Endothelial cell (in vitro differentiated cells): ENCODE results near the gene LRRFIP1. TPM values are rescaled to one million over a fixed set of nuclear protein-coding genes. Genes with fewer than 3 reads are reported as not detected.

Experiments
- DNase-seq: peaks from one replicate; pipeline ENCODE4 v3.0.0; 2021; ENCODE audit warnings: low spot score
- H3K27ac Mint-ChIP-seq: one replicate; pipeline ENCODE4 v1.8.0; 2021; ENCODE audit warnings: mixed read lengths, inconsistent platforms; ENCODE audit not compliant: unreplicated experiment
- H3K27me3 Mint-ChIP-seq: one replicate; pipeline ENCODE4 v1.8.0; 2021; ENCODE audit warnings: mild to moderate bottlenecking, moderate library complexity, mixed read lengths, inconsistent platforms; ENCODE audit not compliant: unreplicated experiment
- H3K36me3 Mint-ChIP-seq: one replicate; pipeline ENCODE4 v1.8.0; 2021; ENCODE audit warnings: mild to moderate bottlenecking, low read depth, mixed read lengths, inconsistent platforms; ENCODE audit not compliant: unreplicated experiment
- H3K4me1 Mint-ChIP-seq: one replicate; pipeline ENCODE4 v1.8.0; 2021; ENCODE audit warnings: mild to moderate bottlenecking, mixed read lengths, inconsistent platforms; ENCODE audit not compliant: unreplicated experiment
- H3K4me3 Mint-ChIP-seq: one replicate; pipeline ENCODE4 v1.8.0; 2021; ENCODE audit warnings: mild to moderate bottlenecking, mixed read lengths, inconsistent platforms; ENCODE audit not compliant: unreplicated experiment
- H3K9me3 Mint-ChIP-seq: one replicate; pipeline ENCODE4 v1.8.0; 2021; ENCODE audit warnings: mixed read lengths, inconsistent platforms; ENCODE audit not compliant: unreplicated experiment
- total RNA-seq: library from RNA; stranded (reverse); fragmentation: NEBNext Ultra II Directional; extraction: Animal tissue kit (Norgen Biotek cat#: 25700); gene quantifications from one replicate; pipeline ENCODE4 v1.2.1, GENCODE V29; 2021; ENCODE audit not compliant: unreplicated experiment
- TF ChIP-seq, protein P1 (sequence below): fragments of 200-600 bp; sonication (generic); IDR thresholded peaks from one replicate; pipeline ENCODE4 v1.5.0; 2021; ENCODE audit warnings: antibody characterized with exemption; ENCODE audit not compliant: unreplicated experiment

Gene LRRFIP1
- total RNA-seq, 1 donor from 2014 or later = 105 TPM

GRCh38 chr2:237765875-237766274 is 138.5 kb downstream of the LRRFIP1 start:
- no peak for DNase-seq
- peaks cover 34% of the 10 kb centered on the region for H3K36me3 Mint-ChIP-seq

DNA sequence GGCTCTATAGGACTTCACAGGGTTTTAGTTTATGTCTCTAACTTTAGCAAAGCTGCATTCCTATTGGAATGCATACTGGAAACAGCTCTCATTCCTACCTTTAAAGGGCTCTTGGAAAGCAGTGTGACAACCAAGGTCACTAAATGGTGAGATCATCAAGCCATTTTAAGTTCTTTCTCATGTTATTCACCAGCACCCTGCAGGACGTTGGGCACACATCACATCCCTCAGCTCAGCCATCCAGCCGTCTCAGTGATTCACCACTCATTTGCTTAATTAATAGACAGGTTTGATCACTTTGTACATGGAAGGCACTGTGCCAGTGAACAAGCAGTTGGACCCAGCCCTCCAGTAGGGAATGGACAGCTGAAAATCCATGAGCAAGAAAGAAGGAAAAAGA is 139.0 kb downstream of the LRRFIP1 start:
- Mint-ChIP-seq H3K9me3 (no peaks in the 10 kb centered on the region), H3K36me3 (peaks cover 34% of the 10 kb centered on the region), H3K27me3 (no peaks in the 10 kb centered on the region), H3K27ac (no peak overlapping the region), H3K4me1 (peaks cover 6% of the 10 kb centered on the region), H3K4me3 (no peak overlapping the region)
- TF ChIP-seq, protein P1, sequence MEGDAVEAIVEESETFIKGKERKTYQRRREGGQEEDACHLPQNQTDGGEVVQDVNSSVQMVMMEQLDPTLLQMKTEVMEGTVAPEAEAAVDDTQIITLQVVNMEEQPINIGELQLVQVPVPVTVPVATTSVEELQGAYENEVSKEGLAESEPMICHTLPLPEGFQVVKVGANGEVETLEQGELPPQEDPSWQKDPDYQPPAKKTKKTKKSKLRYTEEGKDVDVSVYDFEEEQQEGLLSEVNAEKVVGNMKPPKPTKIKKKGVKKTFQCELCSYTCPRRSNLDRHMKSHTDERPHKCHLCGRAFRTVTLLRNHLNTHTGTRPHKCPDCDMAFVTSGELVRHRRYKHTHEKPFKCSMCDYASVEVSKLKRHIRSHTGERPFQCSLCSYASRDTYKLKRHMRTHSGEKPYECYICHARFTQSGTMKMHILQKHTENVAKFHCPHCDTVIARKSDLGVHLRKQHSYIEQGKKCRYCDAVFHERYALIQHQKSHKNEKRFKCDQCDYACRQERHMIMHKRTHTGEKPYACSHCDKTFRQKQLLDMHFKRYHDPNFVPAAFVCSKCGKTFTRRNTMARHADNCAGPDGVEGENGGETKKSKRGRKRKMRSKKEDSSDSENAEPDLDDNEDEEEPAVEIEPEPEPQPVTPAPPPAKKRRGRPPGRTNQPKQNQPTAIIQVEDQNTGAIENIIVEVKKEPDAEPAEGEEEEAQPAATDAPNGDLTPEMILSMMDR = no peak
- DNase-seq = no peak

More at GRCh38 chr2:237765875-237766274, 138.5 kb downstream of the LRRFIP1 start:
- Mint-ChIP-seq H3K27me3 (no peaks in the 10 kb centered on the region), H3K4me1 (peaks cover 5% of the 10 kb centered on the region), H3K27ac (no peak overlapping the region), H3K9me3 (no peaks in the 10 kb centered on the region), H3K4me3 (no peak overlapping the region)
- TF ChIP-seq, protein P1 = no peak

DNA sequence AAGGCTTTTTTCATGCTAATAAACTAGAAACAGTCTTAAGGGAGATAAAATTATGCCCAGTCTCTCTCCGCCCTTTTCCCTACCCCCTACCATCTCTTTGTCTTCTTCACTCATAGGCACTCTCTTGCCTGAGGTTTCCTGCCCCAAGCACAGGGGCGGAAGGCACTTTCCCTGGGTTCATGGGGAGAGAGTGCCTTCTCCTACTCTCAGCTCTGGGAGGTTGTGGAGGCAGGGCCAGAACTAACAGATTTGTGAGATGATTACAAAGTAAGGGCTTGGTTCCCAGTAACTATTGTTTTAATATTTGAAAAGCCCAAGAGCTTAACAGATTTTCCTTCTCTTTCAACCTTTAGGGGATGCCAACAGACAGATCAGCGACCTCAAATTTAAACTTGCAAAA is 145.1 kb downstream of the LRRFIP1 start:
- Mint-ChIP-seq H3K4me1 (peaks cover 16% of the 10 kb centered on the region), H3K4me3 (no peak overlapping the region), H3K27me3 (no peaks in the 10 kb centered on the region), H3K27ac (no peak overlapping the region), H3K9me3 (no peaks in the 10 kb centered on the region), H3K36me3 (peaks cover 32% of the 10 kb centered on the region)
- no peak for DNase-seq
- TF ChIP-seq, protein P1 = no peak

DNA sequence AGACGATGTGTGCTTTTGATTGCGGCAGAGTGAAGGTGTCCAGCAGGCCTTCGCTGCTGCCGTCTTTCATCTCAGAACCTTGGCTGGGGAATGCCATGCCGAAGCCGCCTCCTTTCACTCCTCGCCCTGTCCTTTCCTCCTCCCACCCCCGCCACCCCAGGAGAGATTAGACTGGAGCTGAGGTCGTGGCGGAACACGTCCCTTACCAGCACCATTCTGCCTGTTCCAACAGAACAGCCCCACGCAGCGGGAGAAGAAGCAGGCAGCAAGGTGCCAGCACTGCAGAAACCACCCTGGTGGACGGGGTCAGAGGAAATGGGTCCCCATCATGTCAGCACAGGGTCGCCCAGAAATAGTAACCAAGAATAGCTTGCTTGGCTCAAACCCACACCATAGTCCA is 146.4 kb downstream of the LRRFIP1 start:
- H3K4me3 Mint-ChIP-seq = no peak overlapping the region
- H3K4me1 Mint-ChIP-seq = peaks cover 16% of the 10 kb centered on the region
- TF ChIP-seq, protein P1 = no peak
- H3K27me3 Mint-ChIP-seq = no peaks in the 10 kb centered on the region
- H3K9me3 Mint-ChIP-seq = no peaks in the 10 kb centered on the region
- DNase-seq = no peak
- H3K27ac Mint-ChIP-seq = no peak overlapping the region
- peaks cover 39% of the 10 kb centered on the region for H3K36me3 Mint-ChIP-seq

DNA sequence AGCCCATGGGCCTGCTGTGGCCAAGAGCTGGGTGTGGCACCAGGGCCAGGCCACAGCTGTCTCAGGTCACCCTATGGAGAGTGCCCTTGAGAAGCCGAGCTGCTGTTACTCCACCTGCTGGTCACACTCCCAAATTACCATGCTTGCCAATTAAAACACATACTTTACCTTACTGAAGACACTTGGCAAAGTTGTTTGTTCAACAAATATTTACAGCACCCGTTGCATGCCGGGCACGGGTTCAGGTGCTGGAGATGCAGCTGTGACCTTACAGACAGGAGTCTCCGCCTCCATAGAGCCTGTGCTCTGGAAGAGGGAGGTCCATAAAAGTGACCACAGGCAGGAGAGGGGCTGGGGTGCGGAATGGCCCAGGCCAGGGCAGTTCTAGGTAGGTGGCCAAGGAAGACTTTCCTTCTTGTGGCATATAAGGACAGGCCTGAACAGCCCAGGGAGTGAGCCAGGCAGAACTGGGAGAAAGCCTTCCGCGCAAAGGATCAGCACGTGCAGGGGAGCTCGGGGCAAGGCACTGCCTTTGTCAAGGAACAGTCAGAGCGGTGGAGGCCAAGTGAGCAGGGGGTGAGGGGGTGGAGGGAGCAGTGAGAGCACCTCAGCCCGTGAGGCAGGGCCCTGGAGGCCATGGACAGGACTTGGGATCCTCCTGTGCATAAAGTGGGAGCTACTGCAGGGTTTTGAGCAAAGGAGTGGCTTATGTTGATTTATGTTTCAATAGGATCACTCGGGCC is 147.6 kb downstream of the LRRFIP1 start:
- DNase-seq = peak; percentile 62
- Mint-ChIP-seq H3K27me3 (no peaks in the 10 kb centered on the region), H3K27ac (peak overlapping the region; percentile 38), H3K4me1 (peaks cover 13% of the 10 kb centered on the region), H3K4me3 (no peak overlapping the region), H3K36me3 (peaks cover 35% of the 10 kb centered on the region), H3K9me3 (no peaks in the 10 kb centered on the region)
- TF ChIP-seq, protein P1 = peak; percentile 92
